IPS-18a (cell line): Measurements from ENCODE around the gene ZNF335.
"Not testable (repeated sequence)": the region's sequence is repeated elsewhere in the genome, so short reads cannot be mapped to it uniquely, and the experiment has no call there.

Experiments
- H3K27ac ChIP-seq: one replicate; pipeline ENCODE4 v1.5.1; 2013; ENCODE audit warnings: low read length
- H3K27me3 ChIP-seq: one replicate; pipeline ENCODE4 v1.6.1; 2013; ENCODE audit warnings: mild to moderate bottlenecking, low read length; ENCODE audit not compliant: control insufficient read depth, insufficient read depth
- H3K36me3 ChIP-seq: one replicate; pipeline ENCODE4 v1.6.1; 2013; ENCODE audit warnings: low read depth, low read length; ENCODE audit not compliant: control insufficient read depth
- H3K4me1 ChIP-seq: one replicate; pipeline ENCODE4 v1.6.1; 2013; ENCODE audit warnings: low read depth, low read length; ENCODE audit not compliant: control insufficient read depth
- H3K4me3 ChIP-seq: one replicate; pipeline ENCODE4 v1.5.1; 2013; ENCODE audit warnings: low read length
- H3K9ac ChIP-seq: one replicate; pipeline ENCODE4 v1.6.1; 2013; ENCODE audit warnings: mild to moderate bottlenecking, low read length, moderate library complexity
- H3K9me3 ChIP-seq: one replicate; pipeline ENCODE4 v1.6.1; 2013; ENCODE audit warnings: low read depth, low read length; ENCODE audit not compliant: control insufficient read depth

The ZNF335 gene

DNA sequence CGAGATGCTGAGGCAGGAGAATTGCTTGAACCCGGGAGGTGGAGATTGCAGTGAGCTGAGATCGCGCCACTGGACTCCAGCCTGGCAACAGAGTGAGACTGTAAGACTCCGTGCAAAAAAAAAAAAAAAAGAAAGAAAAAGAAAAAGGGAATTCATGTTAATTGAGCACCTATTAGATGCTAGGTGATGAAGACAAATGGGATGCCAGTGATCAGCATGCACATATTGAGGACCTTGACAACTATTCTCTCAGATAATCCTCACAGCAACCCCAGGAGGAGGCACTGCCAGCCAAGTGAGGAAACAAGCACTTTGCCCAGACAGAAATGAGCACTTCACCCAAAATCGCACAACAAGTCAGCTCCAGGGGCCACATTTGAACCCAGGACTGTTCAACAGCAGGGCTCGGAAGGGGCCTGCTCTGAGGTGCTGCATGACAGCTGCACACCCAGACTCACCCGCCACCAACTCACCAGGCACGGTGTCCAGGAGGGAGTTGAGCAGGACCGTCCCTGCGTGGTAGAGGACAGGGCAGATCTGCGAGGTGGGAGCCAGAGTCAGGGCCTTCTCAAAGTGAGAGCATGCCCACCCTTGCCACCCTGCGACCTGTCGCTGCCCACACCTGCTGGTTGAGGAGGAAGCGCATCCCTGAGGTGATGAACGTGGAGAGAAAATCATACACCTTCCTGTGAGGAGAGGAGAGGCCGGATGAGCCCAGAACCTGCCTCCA is 64.6 kb downstream of the ZNF335 start:
- Histone ChIP-seq H3K36me3 (peaks cover 48% of the 10 kb centered on the region), H3K9me3 (no peaks in the 10 kb centered on the region), H3K9ac (no peak overlapping the region), H3K4me1 (peaks cover 1% of the 10 kb centered on the region), H3K27ac (no peak overlapping the region), H3K27me3 (no peaks in the 10 kb centered on the region), H3K4me3 (no peak overlapping the region)

DNA sequence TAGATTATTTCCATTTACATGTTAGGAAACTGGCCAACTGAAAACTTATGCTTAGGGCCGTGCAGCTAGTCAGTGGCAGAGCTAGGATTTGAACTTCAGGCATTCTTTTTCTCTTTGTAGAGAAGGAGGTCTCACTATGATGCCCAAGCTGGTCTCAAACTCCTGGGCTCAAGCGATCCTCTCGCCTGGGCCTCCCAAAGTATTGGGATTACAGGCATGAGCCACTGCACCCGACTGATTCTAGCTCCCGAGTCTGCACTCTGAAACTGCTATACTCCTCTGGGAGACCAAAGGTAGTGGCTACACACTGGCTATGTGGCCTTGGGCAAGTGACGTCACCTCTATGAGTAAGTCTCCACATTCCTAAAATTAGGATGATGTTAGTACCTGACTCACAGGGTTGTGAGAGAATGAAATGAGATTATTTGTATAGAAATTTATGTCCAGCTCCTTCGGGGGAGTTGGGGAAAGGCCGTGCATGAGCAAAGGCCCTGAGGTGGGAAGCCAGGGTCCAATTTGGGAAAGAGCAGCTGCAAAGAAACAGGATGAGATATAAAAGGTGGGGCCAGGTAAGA is 66.4 kb downstream of the ZNF335 start:
- Histone ChIP-seq H3K9ac (no peak overlapping the region), H3K9me3 (no peaks in the 10 kb centered on the region), H3K27me3 (no peaks in the 10 kb centered on the region), H3K4me3 (no peak overlapping the region), H3K36me3 (peaks cover 59% of the 10 kb centered on the region), H3K4me1 (no peaks in the 10 kb centered on the region), H3K27ac (no peak overlapping the region)

GRCh38 chr20:45904583-45905504 is 67.2 kb downstream of the ZNF335 start:
- no peaks in the 10 kb centered on the region for H3K4me1 ChIP-seq
- no peaks in the 10 kb centered on the region for H3K9me3 ChIP-seq
- H3K4me3 ChIP-seq, result no peak overlapping the region
- H3K27ac ChIP-seq, result no peak overlapping the region
- H3K9ac ChIP-seq, result no peak overlapping the region
- H3K27me3 ChIP-seq, result no peaks in the 10 kb centered on the region
- peaks cover 64% of the 10 kb centered on the region for H3K36me3 ChIP-seq

DNA sequence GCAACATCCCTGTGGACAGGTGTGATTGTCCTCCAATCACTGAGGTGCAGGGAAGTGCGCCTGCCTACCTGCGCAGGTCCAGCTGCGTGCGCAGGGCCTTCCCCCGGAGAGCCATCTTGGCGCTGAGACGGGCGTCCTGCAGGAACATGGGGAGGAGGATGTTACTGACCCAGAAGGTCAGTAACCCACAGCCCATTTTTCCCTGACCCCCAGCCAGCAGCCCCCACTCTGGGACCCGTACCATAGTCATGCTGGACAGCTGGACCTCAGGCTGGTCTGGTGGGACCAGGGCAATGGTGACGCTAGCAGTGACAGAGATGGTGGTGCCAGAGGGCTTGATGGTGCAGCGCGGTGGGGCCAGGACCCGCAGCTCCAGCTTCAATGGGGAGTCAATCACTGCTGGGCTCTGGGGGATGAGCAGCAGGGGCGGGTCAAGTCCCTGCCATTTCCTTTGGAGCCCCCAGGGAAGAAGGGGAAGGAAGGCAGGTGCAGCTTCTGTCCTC is 69.8 kb downstream of the ZNF335 start:
- Histone ChIP-seq H3K27ac (no peak overlapping the region), H3K36me3 (peaks cover 69% of the 10 kb centered on the region), H3K9ac (no peak overlapping the region)

DNA sequence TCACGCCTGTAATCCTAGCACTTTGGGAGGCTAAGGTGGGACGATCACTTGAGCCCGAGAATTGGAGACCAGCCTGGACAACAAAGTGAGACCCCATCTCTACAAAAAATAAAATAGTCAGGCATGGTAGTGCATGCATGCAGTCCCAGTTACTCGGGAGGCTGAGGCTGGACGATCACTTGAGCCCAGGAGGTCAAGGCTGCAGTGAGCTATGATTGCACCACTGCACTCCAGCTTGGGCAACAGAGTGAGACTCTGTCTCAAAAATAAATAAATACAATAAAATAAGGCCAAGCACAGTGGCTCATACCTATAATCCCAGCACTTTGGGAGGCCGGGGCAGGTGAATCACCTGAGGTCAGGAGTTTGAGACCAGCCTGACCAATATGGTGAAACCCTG is 70.7 kb downstream of the ZNF335 start:
- not testable (repeated sequence) for H3K9me3 ChIP-seq, H3K4me3 ChIP-seq
- peaks cover 70% of the 10 kb centered on the region for H3K36me3 ChIP-seq

More for the DNA sequence above, 69.8 kb downstream of the ZNF335 start:
- Histone ChIP-seq H3K27me3 (no peaks in the 10 kb centered on the region), H3K4me1 (no peaks in the 10 kb centered on the region), H3K9me3 (no peaks in the 10 kb centered on the region), H3K4me3 (no peak overlapping the region)

DNA sequence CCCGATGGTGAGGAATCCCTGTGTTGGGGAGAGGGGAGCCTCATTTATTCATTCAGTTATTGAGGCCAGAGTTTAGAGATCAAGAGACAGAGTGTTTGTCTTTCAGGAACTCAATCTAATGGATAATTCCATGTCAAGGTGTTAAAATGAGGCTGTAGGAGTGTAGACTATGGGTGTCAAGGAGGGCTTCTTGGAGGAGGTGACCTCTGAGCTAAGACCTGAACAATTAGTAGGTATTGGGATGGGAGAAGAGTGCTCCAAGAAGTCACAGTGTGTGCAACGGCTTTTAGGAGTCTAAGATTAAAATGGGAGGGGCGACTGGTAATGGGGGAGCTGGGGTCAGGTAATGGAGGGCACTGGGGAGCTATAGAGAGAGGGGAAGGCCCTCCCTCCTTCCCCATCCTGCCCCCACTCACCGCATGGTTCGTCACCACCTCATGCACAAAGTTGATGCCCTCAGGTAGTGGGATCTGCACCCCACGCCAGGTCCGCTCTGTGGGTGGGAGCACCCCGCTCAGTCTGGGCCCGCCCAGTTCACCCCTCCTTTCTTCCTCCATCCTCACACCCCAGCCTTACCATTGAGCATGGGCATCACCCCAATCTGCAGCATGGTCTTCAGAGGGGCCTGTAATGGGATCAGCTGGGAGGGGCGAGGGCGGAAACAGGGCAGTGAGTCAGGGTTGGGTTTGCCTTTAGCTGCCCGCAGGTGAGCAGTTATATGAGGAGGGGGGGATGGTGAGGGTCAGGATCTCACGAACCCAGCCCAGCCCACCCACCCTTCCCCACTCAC is 72.8 kb downstream of the ZNF335 start:
- H3K9me3 ChIP-seq, result no peaks in the 10 kb centered on the region
- H3K36me3 ChIP-seq, result peaks cover 54% of the 10 kb centered on the region

More for the DNA sequence above, 70.7 kb downstream of the ZNF335 start:
- H3K27me3 ChIP-seq, H3K9ac ChIP-seq, H3K4me1 ChIP-seq, H3K27ac ChIP-seq: not testable (repeated sequence)

More for the DNA sequence above, 72.8 kb downstream of the ZNF335 start:
- Histone ChIP-seq H3K27me3 (no peaks in the 10 kb centered on the region), H3K4me1 (no peaks in the 10 kb centered on the region), H3K4me3 (no peak overlapping the region), H3K9ac (no peak overlapping the region), H3K27ac (no peak overlapping the region)
